ENCODE measurements around the gene LIMCH1. TPM values are rescaled to one million over a fixed set of nuclear protein-coding genes. Genes with fewer than 3 reads are reported as not detected.

Gene LIMCH1
- total RNA-seq, 1 donor from 2014 or later = 9.8 TPM

- Histone ChIP-seq H3K4me2 (no peak overlapping the region), H3F3A (ENCODE audit: low read depth) (no peaks in the 10 kb centered on the region), H3K9me3 (ENCODE audit: low read depth) (no peaks in the 10 kb centered on the region), H3K79me2 (ENCODE audit: low read depth) (no peaks in the 10 kb centered on the region), H3K9ac (no peak overlapping the region), H2AFZ (replicated peaks) (no peak overlapping the region), H3K36me3 (no peaks in the 10 kb centered on the region), H3K27me3 (no peaks in the 10 kb centered on the region), H3K4me1 (peaks cover 19% of the 10 kb centered on the region), H3K4me3 (no peak overlapping the region), H4K20me1 (ENCODE audit: low read depth) (no peaks in the 10 kb centered on the region), H3K27ac (no peak overlapping the region)
- DNase-seq (ENCODE audit: low spot score) = no peak
- no peak overlapping the region for H3K4me3 Mint-ChIP-seq
- H3K36me3 Mint-ChIP-seq = no peaks in the 10 kb centered on the region
- H3K27me3 Mint-ChIP-seq (ENCODE audit: insufficient read depth, low read depth) = peaks cover 7% of the 10 kb centered on the region
- H3K27ac Mint-ChIP-seq = no peak overlapping the region
- H3K9me3 Mint-ChIP-seq = no peaks in the 10 kb centered on the region
- peaks cover 28% of the 10 kb centered on the region for H3K4me1 Mint-ChIP-seq
- TF ChIP-seq EZH2 (IDR thresholded peaks at IDR 0.05) (no peak), CTCF (IDR thresholded peaks at IDR 0.05) (no peak), EZH2phosphoT487 (IDR thresholded peaks at IDR 0.05) (no peak)
Measured at GRCh38 chr4:41602886-41603498, 65.0 kb downstream of the LIMCH1 start.

- H3K27ac Mint-ChIP-seq = no peak overlapping the region
- Histone ChIP-seq H4K20me1 (ENCODE audit: low read depth) (no peaks in the 10 kb centered on the region), H3F3A (ENCODE audit: low read depth) (peaks cover 11% of the 10 kb centered on the region), H3K36me3 (no peaks in the 10 kb centered on the region), H3K79me2 (ENCODE audit: low read depth) (no peaks in the 10 kb centered on the region), H3K4me2 (no peak overlapping the region), H3K27me3 (peaks cover 17% of the 10 kb centered on the region), H2AFZ (replicated peaks) (no peak overlapping the region), H3K9ac (no peak overlapping the region), H3K4me3 (no peak overlapping the region), H3K9me3 (ENCODE audit: low read depth) (no peaks in the 10 kb centered on the region), H3K4me1 (peaks cover 16% of the 10 kb centered on the region), H3K27ac (no peak overlapping the region)
- no peak for DNase-seq (ENCODE audit: low spot score)
- no peak for TF ChIP-seq EZH2 (IDR thresholded peaks at IDR 0.05)
- TF ChIP-seq EZH2phosphoT487 (IDR thresholded peaks at IDR 0.05) = no peak
- no peak for TF ChIP-seq CTCF (IDR thresholded peaks at IDR 0.05)
- H3K36me3 Mint-ChIP-seq = no peaks in the 10 kb centered on the region
- H3K27me3 Mint-ChIP-seq (ENCODE audit: insufficient read depth, low read depth) = peaks cover 9% of the 10 kb centered on the region
- peaks cover 32% of the 10 kb centered on the region for H3K4me1 Mint-ChIP-seq
- H3K4me3 Mint-ChIP-seq = no peak overlapping the region
- H3K9me3 Mint-ChIP-seq = no peaks in the 10 kb centered on the region
Measured at GRCh38 chr4:41609851-41610250, 71.9 kb downstream of the LIMCH1 start.

GRCh38 chr4:41610474-41610873, 72.5 kb downstream of the LIMCH1 start:
- no peak overlapping the region for H3K4me3 Mint-ChIP-seq
- H3K4me2 ChIP-seq = no peak overlapping the region
- H3K9ac ChIP-seq = no peak overlapping the region
- DNase-seq (ENCODE audit: low spot score) = no peak
- H2AFZ ChIP-seq (replicated peaks) = no peak overlapping the region
- H3K36me3 ChIP-seq = no peaks in the 10 kb centered on the region
- peaks cover 16% of the 10 kb centered on the region for H3K4me1 ChIP-seq
- no peak for TF ChIP-seq CTCF (IDR thresholded peaks at IDR 0.05)
- TF ChIP-seq EZH2phosphoT487 (IDR thresholded peaks at IDR 0.05) = no peak
- TF ChIP-seq EZH2 (IDR thresholded peaks at IDR 0.05) = no peak
- peaks cover 17% of the 10 kb centered on the region for H3K27me3 ChIP-seq
- no peak overlapping the region for H3K27ac Mint-ChIP-seq
- H3K79me2 ChIP-seq (ENCODE audit: low read depth) = no peaks in the 10 kb centered on the region
- no peaks in the 10 kb centered on the region for H3K36me3 Mint-ChIP-seq
- no peaks in the 10 kb centered on the region for H3K9me3 ChIP-seq (ENCODE audit: low read depth)
- peaks cover 8% of the 10 kb centered on the region for H3K27me3 Mint-ChIP-seq (ENCODE audit: insufficient read depth, low read depth)
- no peaks in the 10 kb centered on the region for H4K20me1 ChIP-seq (ENCODE audit: low read depth)
- H3K4me3 ChIP-seq = no peak overlapping the region
- no peaks in the 10 kb centered on the region for H3K9me3 Mint-ChIP-seq
- peaks cover 11% of the 10 kb centered on the region for H3F3A ChIP-seq (ENCODE audit: low read depth)
- no peak overlapping the region for H3K27ac ChIP-seq
- H3K4me1 Mint-ChIP-seq = peaks cover 35% of the 10 kb centered on the region
